Sigmoid colon (tissue), 7 donors: ENCODE measurements around the gene TMEM18. TPM values are rescaled to one million over a fixed set of nuclear protein-coding genes. Genes with fewer than 3 reads are reported as not detected.

Experiments
- DNase-seq: peaks from one replicate; pipeline ENCODE4 v3.0.0-alpha.2; 2019
- H3K27ac ChIP-seq, 4 donors: fragments of 200-600 bp; sonication (generic); one replicate each; pipeline ENCODE4 v1.5.1; 2016 to 2019; ENCODE audit warnings: mild to moderate bottlenecking in 1 of 4
- H3K27me3 ChIP-seq, 3 donors: fragments of 200-600 bp; sonication (generic); one replicate each; pipeline ENCODE4 v1.5.1; 2019; ENCODE audit warnings: mild to moderate bottlenecking in 1 of 3
- H3K36me3 ChIP-seq, 4 donors: fragments of 200-600 bp; sonication (generic); one replicate each; pipeline ENCODE4 v1.5.1; 2016 to 2019
- H3K4me1 ChIP-seq, 4 donors: fragments of 200-600 bp; sonication (generic); one replicate each; pipeline ENCODE4 v1.5.1; 2017 to 2019
- H3K4me3 ChIP-seq, 4 donors: fragments of 200-600 bp; sonication (generic); one replicate each; pipeline ENCODE4 v1.5.1; 2017 to 2019; ENCODE audit warnings: mild to moderate bottlenecking in 2 of 4, moderate library complexity in 1 of 4
- H3K9me3 ChIP-seq, 4 donors: fragments of 200-600 bp in 3 of 4; sonication (generic) in 3 of 4; one replicate each; pipeline versions ENCODE4 v1.5.1 to v1.6.1; 2013 to 2019
- CTCF ChIP-seq, 4 experiments: fragments of 450-650 bp in 3 of 4; fragments of 200-600 bp in 1 of 4; IDR thresholded peaks; one replicate each; pipeline ENCODE4 v1.5.1; 2016 to 2019; ENCODE audit warnings: antibody characterized with exemption in 4 of 4, mild to moderate bottlenecking in 3 of 4, moderate library complexity in 2 of 4
- EP300 ChIP-seq, 4 donors: sonication (generic); formaldehyde crosslinking; IDR thresholded peaks; one replicate each; pipeline ENCODE4 v1.6.1; 2017; ENCODE audit warnings: antibody characterized with exemption in 4 of 4
- POLR2A ChIP-seq, 2 donors: fragments of 450-650 bp; IDR thresholded peaks; one replicate each; pipeline ENCODE4 v1.6.1; 2016; ENCODE audit warnings: antibody characterized with exemption in 2 of 2, mild to moderate bottlenecking in 2 of 2, moderate library complexity in 2 of 2
- POLR2AphosphoS5 ChIP-seq, 4 donors: sonication (generic); formaldehyde crosslinking; IDR thresholded peaks; one replicate each; pipeline ENCODE4 v1.6.1; 2017; ENCODE audit warnings: antibody characterized with exemption in 4 of 4
- WGBS, 2 donors: extraction: QIAGEN DNeasy Blood & Tissue Kit; methylation state at CpG; one replicate each; pipeline ENCODE4 v1.1.7; 2013; 5-methylcytosine and 5-hydroxymethylcytosine counted together
- intact Hi-C: fragments of 100-400 bp; cut with DNase I; formaldehyde crosslinking; loops from one replicate; pipeline ENCODE4 v1.15.1; 2023
- polyA plus RNA-seq, 3 donors: library from polyadenylated mRNA; stranded (reverse); fragments of 200-250 nt; gene quantifications; one replicate each; pipeline ENCODE4 v1.2.3, GENCODE V29; 2013
- total RNA-seq, 4 donors: library from RNA; depleted of rRNA; stranded (reverse); fragments of >200 nt; gene quantifications; one replicate each; pipeline ENCODE4 v1.1.0, GENCODE V29; 2016
- donor health status: healthy with polysubstance abuse.
- donor health status: Bipolar disorder and iron deficiency.
- donor health status: healthy.

TMEM18 gene
- total and polyA plus RNA-seq, 7 donors, result 10.6 to 26.8 (median 22.7) TPM

GRCh38 chr2:694174-694573 is 17.0 kb upstream of the TMEM18 start:
- H3K27me3 ChIP-seq, result no peaks in the 10 kb centered on the region
- intact Hi-C loops, result no loop called here
- no peak for DNase-seq
- H3K4me1 ChIP-seq, result no peaks in the 10 kb centered on the region
- H3K36me3 ChIP-seq, result no peaks in the 10 kb centered on the region
- H3K4me3 ChIP-seq, result no peak overlapping the region
- TF ChIP-seq CTCF (IDR thresholded peaks at IDR 0.05) (no peak), EP300 (IDR thresholded peaks at IDR 0.05) (no peak), POLR2AphosphoS5 (IDR thresholded peaks at IDR 0.05) (no peak), POLR2A (IDR thresholded peaks at IDR 0.05) (no peak)
- H3K27ac ChIP-seq, result no peak overlapping the region
- H3K9me3 ChIP-seq, result no peaks in the 10 kb centered on the region
- WGBS, 2 donors, result 27 to 40% methylated on average over 2 of the region's 2 CpGs

GRCh38 chr2:693606-694005 is 16.4 kb upstream of the TMEM18 start:
- no peak for DNase-seq
- H3K27me3 ChIP-seq, result no peaks in the 10 kb centered on the region
- H3K4me3 ChIP-seq, result no peak overlapping the region
- H3K27ac ChIP-seq, result no peak overlapping the region
- H3K36me3 ChIP-seq, result no peaks in the 10 kb centered on the region
- H3K4me1 ChIP-seq, result no peaks in the 10 kb centered on the region
- TF ChIP-seq CTCF (IDR thresholded peaks at IDR 0.05), result no peak
- TF ChIP-seq POLR2AphosphoS5 (IDR thresholded peaks at IDR 0.05), result no peak
- no peak for TF ChIP-seq EP300 (IDR thresholded peaks at IDR 0.05)
- no peak for TF ChIP-seq POLR2A (IDR thresholded peaks at IDR 0.05)
- H3K9me3 ChIP-seq, result no peaks in the 10 kb centered on the region
- whole genome bisulfite sequencing, 2 donors, result 81 to 89% methylated on average over 7 of the region's 7 CpGs
- intact Hi-C loops, result no loop called here

- H3K4me1 ChIP-seq, result no peaks in the 10 kb centered on the region
- 82 to 84% methylated on average over 8 of the region's 8 CpGs for WGBS, 2 donors
- H3K9me3 ChIP-seq, result no peaks in the 10 kb centered on the region
- no peak overlapping the region for H3K4me3 ChIP-seq
- no peak overlapping the region for H3K27ac ChIP-seq
- no peaks in the 10 kb centered on the region for H3K27me3 ChIP-seq
- DNase-seq, result no peak
- intact Hi-C loops, result no loop called here
- no peaks in the 10 kb centered on the region for H3K36me3 ChIP-seq
- no peak for TF ChIP-seq EP300 (IDR thresholded peaks at IDR 0.05)
- no peak for TF ChIP-seq CTCF (IDR thresholded peaks at IDR 0.05)
- TF ChIP-seq POLR2AphosphoS5 (IDR thresholded peaks at IDR 0.05), result no peak
- TF ChIP-seq POLR2A (IDR thresholded peaks at IDR 0.05), result no peak
These were observed 15.6 kb upstream of the TMEM18 start for GRCh38 chr2:692767-693166.

GRCh38 chr2:691821-692761 is 14.9 kb upstream of the TMEM18 start:
- Histone ChIP-seq H3K27ac (no peak overlapping the region), H3K4me1 (no peaks in the 10 kb centered on the region), H3K27me3 (no peaks in the 10 kb centered on the region), H3K9me3 (no peaks in the 10 kb centered on the region), H3K36me3 (no peaks in the 10 kb centered on the region), H3K4me3 (no peak overlapping the region)
- no peak for DNase-seq
- TF ChIP-seq POLR2AphosphoS5 (IDR thresholded peaks at IDR 0.05) (no peak), EP300 (IDR thresholded peaks at IDR 0.05) (no peak), CTCF (IDR thresholded peaks at IDR 0.05) (no peak), POLR2A (IDR thresholded peaks at IDR 0.05) (no peak)
- intact Hi-C loops, result no loop called here
- WGBS, 2 donors, result 90 to 94% methylated on average over 35 of the region's 35 CpGs
